Fibroblast of lung (primary cell): Measurements from ENCODE around the gene ZNF430. TPM values are rescaled to one million over a fixed set of nuclear protein-coding genes. Genes with fewer than 3 reads are reported as not detected.

Source experiments
- DNase-seq, 2 donors: peaks; one replicate each; pipeline versions ENCODE4 v3.0.0 to v3.0.0-alpha.2; 2010; ENCODE audit warnings: low read depth in 2 of 2
- H2AFZ ChIP-seq: 2 replicates; pipeline ENCODE4 v1.5.1; 2012; ENCODE audit warnings: low read length, control low read depth, inconsistent platforms
- H3K27ac ChIP-seq: 2 replicates; pipeline ENCODE4 v1.5.1; 2011; ENCODE audit warnings: low read length, control low read depth; ENCODE audit not compliant: insufficient read depth
- H3K27me3 ChIP-seq: 2 replicates; pipeline ENCODE4 v1.5.1; 2011; ENCODE audit warnings: mild to moderate bottlenecking, low read length; ENCODE audit not compliant: control insufficient read depth, insufficient read depth
- H3K36me3 ChIP-seq: 2 replicates; pipeline ENCODE4 v1.5.1; 2011; ENCODE audit warnings: low read length; ENCODE audit not compliant: control insufficient read depth, insufficient read depth
- H3K4me1 ChIP-seq: 2 replicates; pipeline ENCODE4 v1.5.1; 2011; ENCODE audit warnings: low read length; ENCODE audit not compliant: control insufficient read depth, insufficient read depth; ENCODE audit errors: extremely low read depth
- H3K4me2 ChIP-seq: 2 replicates; pipeline ENCODE4 v1.5.1; 2011; ENCODE audit warnings: low read length, control low read depth; ENCODE audit not compliant: insufficient read depth; ENCODE audit errors: extremely low read depth
- H3K4me3 ChIP-seq, 4 experiments: fragments of 200-600 bp in 1 of 4; sonication (generic) in 1 of 4; replicated peaks in 1 of 4; 2 replicates each; pipeline ENCODE4 v1.5.1; 2011 to 2016; ENCODE audit warnings: low read length in 4 of 4, low read depth in 3 of 4, mild to moderate bottlenecking in 3 of 4, control low read depth in 2 of 4, inconsistent platforms in 1 of 4, mixed read lengths in 1 of 4; ENCODE audit not compliant: insufficient read depth in 1 of 4; ENCODE audit errors: control extremely low read depth in 1 of 4
- H3K79me2 ChIP-seq: 2 replicates; pipeline ENCODE4 v1.5.1; 2012; ENCODE audit warnings: mild to moderate bottlenecking, low read length, inconsistent platforms; ENCODE audit not compliant: control insufficient read depth, insufficient read depth
- H3K9ac ChIP-seq: 2 replicates; pipeline ENCODE4 v1.5.1; 2011; ENCODE audit warnings: mild to moderate bottlenecking, low read length, control low read depth; ENCODE audit not compliant: insufficient read depth
- H3K9me3 ChIP-seq: 2 replicates; pipeline ENCODE4 v1.5.1; 2012; ENCODE audit warnings: low read depth, low read length; ENCODE audit not compliant: control insufficient read depth, insufficient read depth
- H4K20me1 ChIP-seq: 2 replicates; pipeline ENCODE4 v1.5.1; 2011; ENCODE audit warnings: low read length; ENCODE audit not compliant: control insufficient read depth, insufficient read depth; ENCODE audit errors: extremely low read depth
- EZH2 ChIP-seq: IDR thresholded peaks from 2 replicates; pipeline ENCODE4 v1.5.1; 2012; ENCODE audit warnings: low read length, control low read depth, mild to moderate bottlenecking; ENCODE audit errors: missing control alignments
- polyA plus RNA-seq, 2 donors: library from polyadenylated mRNA; depleted of rRNA in 1 of 2; stranded (reverse) in 1 of 2; unstranded in 1 of 2; fragments of >200 nt; gene quantifications; 2 replicates each; pipeline ENCODE4 v1.2.1, GENCODE V29; 2011 to 2012; ENCODE audit warnings: missing spikeins in 1 of 2
- total RNA-seq: library from RNA; depleted of rRNA; stranded (reverse); fragments of >200 nt; gene quantifications from 2 replicates; pipeline ENCODE4 v1.2.1, GENCODE V29; 2014
- TF ChIP-seq, protein P1 (sequence below), 2 donors: IDR thresholded peaks in 1 of 2; conservative IDR thresholded peaks in 1 of 2; 1 replicate in 1 of 2; 2 replicates in 1 of 2; pipeline ENCODE4 v1.5.1; 2011 to 2012; ENCODE audit warnings: low read length in 2 of 2, control low read depth in 1 of 2, inconsistent platforms in 1 of 2, low read depth in 1 of 2, mild to moderate bottlenecking in 1 of 2

ZNF430 gene
- total and polyA plus RNA-seq, 2 donors (not counting 1 experiment from before 2014, with no cell fraction given), result 5.8 to 8.5 TPM

DNA sequence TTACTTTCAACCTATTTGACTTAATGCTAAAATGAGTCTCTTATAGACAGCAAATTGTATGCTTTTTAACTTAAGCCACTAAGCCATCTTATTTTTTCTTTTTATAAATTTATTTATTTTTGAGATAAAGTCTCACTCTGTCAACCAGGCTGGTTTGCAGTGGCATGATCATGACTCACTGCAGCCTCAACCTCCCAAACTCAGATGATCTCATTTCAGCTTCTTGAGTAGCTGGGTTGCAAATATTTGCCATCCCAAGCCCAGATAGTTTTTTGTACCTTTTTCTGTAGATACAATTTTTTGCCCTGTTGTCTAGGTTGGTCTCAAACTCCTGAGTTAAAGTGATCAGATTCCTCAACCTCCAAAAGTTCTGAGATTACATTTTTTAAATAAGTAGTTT is 88.7 kb downstream of the ZNF430 start:
- peak; percentile 8 to 63 for DNase-seq
- Histone ChIP-seq H3K9me3 (no peaks in the 10 kb centered on the region), H3K4me1 (no peaks in the 10 kb centered on the region)

More for the DNA sequence above, 88.7 kb downstream of the ZNF430 start:
- Histone ChIP-seq H3K36me3 (no peaks in the 10 kb centered on the region), H3K4me3 (no peak overlapping the region), H3K4me2 (no peak overlapping the region), H2AFZ (no peak overlapping the region), H3K27me3 (no peaks in the 10 kb centered on the region), H3K79me2 (no peaks in the 10 kb centered on the region), H3K9ac (no peak overlapping the region), H4K20me1 (no peaks in the 10 kb centered on the region), H3K27ac (no peak overlapping the region)
- TF ChIP-seq EZH2, result no peak
- TF ChIP-seq, protein P1, sequence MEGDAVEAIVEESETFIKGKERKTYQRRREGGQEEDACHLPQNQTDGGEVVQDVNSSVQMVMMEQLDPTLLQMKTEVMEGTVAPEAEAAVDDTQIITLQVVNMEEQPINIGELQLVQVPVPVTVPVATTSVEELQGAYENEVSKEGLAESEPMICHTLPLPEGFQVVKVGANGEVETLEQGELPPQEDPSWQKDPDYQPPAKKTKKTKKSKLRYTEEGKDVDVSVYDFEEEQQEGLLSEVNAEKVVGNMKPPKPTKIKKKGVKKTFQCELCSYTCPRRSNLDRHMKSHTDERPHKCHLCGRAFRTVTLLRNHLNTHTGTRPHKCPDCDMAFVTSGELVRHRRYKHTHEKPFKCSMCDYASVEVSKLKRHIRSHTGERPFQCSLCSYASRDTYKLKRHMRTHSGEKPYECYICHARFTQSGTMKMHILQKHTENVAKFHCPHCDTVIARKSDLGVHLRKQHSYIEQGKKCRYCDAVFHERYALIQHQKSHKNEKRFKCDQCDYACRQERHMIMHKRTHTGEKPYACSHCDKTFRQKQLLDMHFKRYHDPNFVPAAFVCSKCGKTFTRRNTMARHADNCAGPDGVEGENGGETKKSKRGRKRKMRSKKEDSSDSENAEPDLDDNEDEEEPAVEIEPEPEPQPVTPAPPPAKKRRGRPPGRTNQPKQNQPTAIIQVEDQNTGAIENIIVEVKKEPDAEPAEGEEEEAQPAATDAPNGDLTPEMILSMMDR (conservative IDR thresholded peaks at IDR 0.05 in 1 of 2, IDR thresholded peaks at IDR 0.05 in 1 of 2; ENCODE audit: low read depth in 1 of 2, low read length in 2 of 2), result no peak

Other genes with a start within 250 kb of the ZNF430 start
- 0.77 and 1.5 TPM in 2 replicates for gene ZNF66, start 244.4 kb upstream of the ZNF430 start, total RNA-seq
- 1.1 and 1.3 TPM in 2 replicates for gene ZNF66, start 244.4 kb upstream of the ZNF430 start, polyA plus RNA-seq
- 1.3 and 5.9 TPM in 2 replicates for gene ZNF85, start 97.4 kb upstream of the ZNF430 start, total RNA-seq
- 5.1 and 7.0 TPM in 2 replicates for gene ZNF85, start 97.4 kb upstream of the ZNF430 start, polyA plus RNA-seq
- 3.1 and 6.9 TPM in 2 replicates for gene ZNF714, start 61.5 kb downstream of the ZNF430 start, total RNA-seq
- 5.6 and 7.2 TPM in 2 replicates for gene ZNF714, start 61.5 kb downstream of the ZNF430 start, polyA plus RNA-seq
- 1.5 and 4.3 TPM in 2 replicates for gene ZNF431, start 121.4 kb downstream of the ZNF430 start, total RNA-seq
- 3.0 and 3.7 TPM in 2 replicates for gene ZNF431, start 121.4 kb downstream of the ZNF430 start, polyA plus RNA-seq